Measurements from ENCODE around the gene TAF10. TPM values are rescaled to one million over a fixed set of nuclear protein-coding genes. Genes with fewer than 3 reads are reported as not detected.

The TAF10 gene
- total and polyA plus RNA-seq, 2 of the 13 experiments (the other 11 are each of a cell fraction or from before 2014, with no cell fraction given) = 71.3 to 134 TPM

DNA sequence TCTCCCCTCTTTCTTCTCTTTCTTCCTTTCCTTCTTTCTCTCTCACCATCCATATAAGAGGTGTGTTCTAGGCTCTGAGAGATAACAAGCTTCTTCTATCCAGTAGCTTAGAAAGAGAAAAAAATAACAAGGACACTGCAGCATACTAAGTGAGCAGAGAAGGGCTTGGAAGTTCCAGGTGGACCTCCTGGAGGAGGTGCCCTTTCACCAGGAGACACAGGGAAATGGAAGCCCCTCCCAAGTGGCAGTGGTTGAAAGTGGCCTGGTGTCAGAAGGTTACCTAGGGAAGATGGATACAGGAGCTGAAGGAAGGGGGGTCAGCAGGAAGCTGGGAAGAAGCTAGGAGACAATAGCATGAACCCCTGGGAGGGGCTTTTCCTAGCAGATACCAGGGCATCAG is 38.1 kb upstream of the TAF10 start:
- H3K79me2 ChIP-seq (ENCODE audit: insufficient read depth, low read length) = no peaks in the 10 kb centered on the region
- no peak for ATAC-seq
- POLR2A ChIA-PET = interaction anchor here (1.0 kb wide), 1 partner anchor 31 kb away, joined by 3 read pairs; the partner anchor contains the start of gene TPP1

More for the DNA sequence above, 38.1 kb upstream of the TAF10 start:
- Histone ChIP-seq H3K9me3 (ENCODE audit: low read length) (no peaks in the 10 kb centered on the region), H3K4me3 (replicated peaks in 1 of 3; ENCODE audit: insufficient read depth in 1 of 3, low read depth in 2 of 3, low read length in 3 of 3) (no peak overlapping the region), H3K4me1 (ENCODE audit: insufficient read depth, low read length) (peaks cover 11% of the 10 kb centered on the region), H3K4me2 (ENCODE audit: low read depth, low read length) (no peak overlapping the region), H3K9ac (ENCODE audit: insufficient read depth, low read depth, low read length) (no peak overlapping the region), H3K27me3 (ENCODE audit: control insufficient read depth in 1 of 2, insufficient read depth in 2 of 2, low read length in 2 of 2) (peaks cover 10 to 100% of the 10 kb centered on the region in 2 experiments), H3K36me3 (replicated peaks in 1 of 2; ENCODE audit: control insufficient read depth in 1 of 2, insufficient read depth in 2 of 2, low read length in 2 of 2) (no peaks in the 10 kb centered on the region), H3K27ac (ENCODE audit: extremely low read length, insufficient read depth, low read length) (no peak overlapping the region), H2AFZ (ENCODE audit: low read length) (no peak overlapping the region), H4K20me1 (ENCODE audit: insufficient read depth, low read length) (no peaks in the 10 kb centered on the region; the same call in 1 of the 2 replicates)
- in situ Hi-C loops (cut with HindIII; ENCODE audit: extremely low pct_ligation_motif_present, low pct_unique_long_range_greater_than_20kb) (no loop called here), intact Hi-C loops (cut with micrococcal nuclease; ENCODE audit: unreplicated experiment) (no loop called here)
- TF ChIP-seq, protein P1, sequence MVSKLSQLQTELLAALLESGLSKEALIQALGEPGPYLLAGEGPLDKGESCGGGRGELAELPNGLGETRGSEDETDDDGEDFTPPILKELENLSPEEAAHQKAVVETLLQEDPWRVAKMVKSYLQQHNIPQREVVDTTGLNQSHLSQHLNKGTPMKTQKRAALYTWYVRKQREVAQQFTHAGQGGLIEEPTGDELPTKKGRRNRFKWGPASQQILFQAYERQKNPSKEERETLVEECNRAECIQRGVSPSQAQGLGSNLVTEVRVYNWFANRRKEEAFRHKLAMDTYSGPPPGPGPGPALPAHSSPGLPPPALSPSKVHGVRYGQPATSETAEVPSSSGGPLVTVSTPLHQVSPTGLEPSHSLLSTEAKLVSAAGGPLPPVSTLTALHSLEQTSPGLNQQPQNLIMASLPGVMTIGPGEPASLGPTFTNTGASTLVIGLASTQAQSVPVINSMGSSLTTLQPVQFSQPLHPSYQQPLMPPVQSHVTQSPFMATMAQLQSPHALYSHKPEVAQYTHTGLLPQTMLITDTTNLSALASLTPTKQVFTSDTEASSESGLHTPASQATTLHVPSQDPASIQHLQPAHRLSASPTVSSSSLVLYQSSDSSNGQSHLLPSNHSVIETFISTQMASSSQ (IDR thresholded peaks at IDR 0.05; ENCODE audit: low read depth) = no peak
- TF ChIP-seq, protein P1 (CRISPR knock-in tag; IDR thresholded peaks at IDR 0.05; ENCODE audit: borderline replicate concordance) = no peak
- TF ChIP-seq ZNF660 (CRISPR knock-in tag; IDR thresholded peaks at IDR 0.05; ENCODE audit: borderline replicate concordance, low read depth) (no peak), POLR2AphosphoS2 (IDR thresholded peaks at IDR 0.05; ENCODE audit: low read depth, low read length) (no peak), ZNF773 (CRISPR knock-in tag; IDR thresholded peaks at IDR 0.05; ENCODE audit: borderline replicate concordance) (no peak), AKAP8 (CRISPR knock-in tag; IDR thresholded peaks at IDR 0.05) (no peak), SOX6 (IDR thresholded peaks at IDR 0.05) (no peak), SOX6 (CRISPR knock-in tag; IDR thresholded peaks at IDR 0.05) (no peak), ARNTL (CRISPR knock-in tag; IDR thresholded peaks at IDR 0.05) (no peak), CAMTA2 (CRISPR knock-in tag; IDR thresholded peaks at IDR 0.05; ENCODE audit: borderline replicate concordance) (no peak), ELF4 (CRISPR knock-in tag; IDR thresholded peaks at IDR 0.05; ENCODE audit: borderline replicate concordance) (no peak), ZNF546 (CRISPR knock-in tag; conservative IDR thresholded peaks at IDR 0.05) (no peak)
- TF ChIP-seq, protein P2, sequence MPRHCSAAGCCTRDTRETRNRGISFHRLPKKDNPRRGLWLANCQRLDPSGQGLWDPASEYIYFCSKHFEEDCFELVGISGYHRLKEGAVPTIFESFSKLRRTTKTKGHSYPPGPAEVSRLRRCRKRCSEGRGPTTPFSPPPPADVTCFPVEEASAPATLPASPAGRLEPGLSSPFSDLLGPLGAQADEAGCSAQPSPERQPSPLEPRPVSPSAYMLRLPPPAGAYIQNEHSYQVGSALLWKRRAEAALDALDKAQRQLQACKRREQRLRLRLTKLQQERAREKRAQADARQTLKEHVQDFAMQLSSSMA (CRISPR knock-in tag; IDR thresholded peaks at IDR 0.05) = no peak
- TF ChIP-seq, protein P3, sequence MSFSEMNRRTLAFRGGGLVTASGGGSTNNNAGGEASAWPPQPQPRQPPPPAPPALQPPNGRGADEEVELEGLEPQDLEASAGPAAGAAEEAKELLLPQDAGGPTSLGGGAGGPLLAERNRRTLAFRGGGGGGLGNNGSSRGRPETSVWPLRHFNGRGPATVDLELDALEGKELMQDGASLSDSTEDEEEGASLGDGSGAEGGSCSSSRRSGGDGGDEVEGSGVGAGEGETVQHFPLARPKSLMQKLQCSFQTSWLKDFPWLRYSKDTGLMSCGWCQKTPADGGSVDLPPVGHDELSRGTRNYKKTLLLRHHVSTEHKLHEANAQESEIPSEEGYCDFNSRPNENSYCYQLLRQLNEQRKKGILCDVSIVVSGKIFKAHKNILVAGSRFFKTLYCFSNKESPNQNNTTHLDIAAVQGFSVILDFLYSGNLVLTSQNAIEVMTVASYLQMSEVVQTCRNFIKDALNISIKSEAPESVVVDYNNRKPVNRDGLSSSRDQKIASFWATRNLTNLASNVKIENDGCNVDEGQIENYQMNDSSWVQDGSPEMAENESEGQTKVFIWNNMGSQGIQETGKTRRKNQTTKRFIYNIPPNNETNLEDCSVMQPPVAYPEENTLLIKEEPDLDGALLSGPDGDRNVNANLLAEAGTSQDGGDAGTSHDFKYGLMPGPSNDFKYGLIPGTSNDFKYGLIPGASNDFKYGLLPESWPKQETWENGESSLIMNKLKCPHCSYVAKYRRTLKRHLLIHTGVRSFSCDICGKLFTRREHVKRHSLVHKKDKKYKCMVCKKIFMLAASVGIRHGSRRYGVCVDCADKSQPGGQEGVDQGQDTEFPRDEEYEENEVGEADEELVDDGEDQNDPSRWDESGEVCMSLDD (CRISPR knock-in tag; IDR thresholded peaks at IDR 0.05; ENCODE audit: borderline replicate concordance) = no peak
- TF ChIP-seq, protein P4, sequence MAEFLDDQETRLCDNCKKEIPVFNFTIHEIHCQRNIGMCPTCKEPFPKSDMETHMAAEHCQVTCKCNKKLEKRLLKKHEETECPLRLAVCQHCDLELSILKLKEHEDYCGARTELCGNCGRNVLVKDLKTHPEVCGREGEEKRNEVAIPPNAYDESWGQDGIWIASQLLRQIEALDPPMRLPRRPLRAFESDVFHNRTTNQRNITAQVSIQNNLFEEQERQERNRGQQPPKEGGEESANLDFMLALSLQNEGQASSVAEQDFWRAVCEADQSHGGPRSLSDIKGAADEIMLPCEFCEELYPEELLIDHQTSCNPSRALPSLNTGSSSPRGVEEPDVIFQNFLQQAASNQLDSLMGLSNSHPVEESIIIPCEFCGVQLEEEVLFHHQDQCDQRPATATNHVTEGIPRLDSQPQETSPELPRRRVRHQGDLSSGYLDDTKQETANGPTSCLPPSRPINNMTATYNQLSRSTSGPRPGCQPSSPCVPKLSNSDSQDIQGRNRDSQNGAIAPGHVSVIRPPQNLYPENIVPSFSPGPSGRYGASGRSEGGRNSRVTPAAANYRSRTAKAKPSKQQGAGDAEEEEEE (CRISPR knock-in tag; IDR thresholded peaks at IDR 0.05; ENCODE audit: borderline replicate concordance) = no peak
- no TSS peak for BruUV-seq (replicated peaks)
- FAIRE-seq = no peak
- no peak for DNase-seq (ENCODE audit: low spot score)
- CTCF ChIA-PET (ENCODE audit: low intra/inter-chr PET ratio, low total read pairs) = no interaction called here

All from HepG2 (cell line).